Thyroid gland (tissue), 4 donors: ENCODE measurements around the gene RPL28. TPM values are rescaled to one million over a fixed set of nuclear protein-coding genes. Genes with fewer than 3 reads are reported as not detected.
A peak's percentile ranks its signal among the peaks of the same experiment; 100 is the strongest.

ENCODE experiments used
- DNase-seq, 2 donors: peaks; one replicate each; pipeline ENCODE4 v3.0.0-alpha.2; 2019
- H3K27ac ChIP-seq, 3 donors: fragments of 200-600 bp; sonication (generic); 1 replicate in 2 of 3; 2 replicates in 1 of 3; pipeline ENCODE4 v1.5.1; 2016 to 2019; ENCODE audit warnings: mild to moderate bottlenecking in 1 of 3, moderate library complexity in 1 of 3
- H3K27me3 ChIP-seq: fragments of 200-600 bp; sonication (generic); one replicate; pipeline ENCODE4 v1.5.1; 2019
- H3K36me3 ChIP-seq, 2 donors: fragments of 200-600 bp; sonication (generic); one replicate each; pipeline ENCODE4 v1.5.1; 2016 to 2019
- H3K4me1 ChIP-seq, 2 donors: fragments of 200-600 bp; sonication (generic); one replicate each; pipeline ENCODE4 v1.5.1; 2017 to 2019
- H3K4me3 ChIP-seq, 3 donors: fragments of 200-600 bp; sonication (generic); replicated peaks in 1 of 3; 1 replicate in 2 of 3; 2 replicates in 1 of 3; pipeline ENCODE4 v1.5.1; 2016; ENCODE audit warnings: mild to moderate bottlenecking in 1 of 3
- H3K9me3 ChIP-seq: fragments of 200-600 bp; sonication (generic); one replicate; pipeline ENCODE4 v1.5.1; 2017
- CTCF ChIP-seq, 6 experiments: fragments of 200-600 bp in 3 of 6; fragments of 450-650 bp in 3 of 6; sonication (generic) in 3 of 6; IDR thresholded peaks; one replicate each; pipeline ENCODE4 v1.5.1; 2016 to 2019; ENCODE audit warnings: antibody characterized with exemption in 6 of 6, mild to moderate bottlenecking in 2 of 6, inconsistent platforms in 1 of 6, moderate library complexity in 1 of 6
- POLR2A ChIP-seq, 2 donors: fragments of 450-650 bp; IDR thresholded peaks; one replicate each; pipeline ENCODE4 v1.6.1; 2017; ENCODE audit warnings: antibody characterized with exemption in 2 of 2, mild to moderate bottlenecking in 2 of 2, moderate library complexity in 1 of 2
- WGBS, 2 donors: methylation state at CpG; one replicate each; pipeline ENCODE4 v1.1.5; 2017; 5-methylcytosine and 5-hydroxymethylcytosine counted together
- intact Hi-C: fragments of 100-400 bp; cut with DNase I; formaldehyde crosslinking; loops from one replicate; pipeline ENCODE4 v1.15.1; 2023
- total RNA-seq, 4 donors: library from RNA; depleted of rRNA; stranded (reverse); fragments of >200 nt; gene quantifications; one replicate each; pipeline ENCODE4 v1.2.3, GENCODE V29; 2016

RPL28 gene
- total RNA-seq, 4 donors from 2014 or later: 156 to 404 (median 205) TPM

- intact Hi-C loops: loop anchor here (10.0 kb wide), 1 partner anchor 273 kb away; the partner anchor contains the start of gene U2AF2
- no peak overlapping the region for H3K27ac ChIP-seq
- H3K9me3 ChIP-seq: no peaks in the 10 kb centered on the region
- no peak overlapping the region for H3K4me3 ChIP-seq
- no peak for DNase-seq
- no peaks in the 10 kb centered on the region for H3K36me3 ChIP-seq
- TF ChIP-seq CTCF (IDR thresholded peaks at IDR 0.05): no peak
- TF ChIP-seq POLR2A (IDR thresholded peaks at IDR 0.05): no peak
- peaks cover 5% of the 10 kb centered on the region for H3K27me3 ChIP-seq
- peaks cover 23 to 24% of the 10 kb centered on the region in 2 donors for H3K4me1 ChIP-seq
- WGBS, 2 donors: 97 to 99% methylated on average over 5 of the region's 5 CpGs
These were observed 3.7 kb upstream of the RPL28 start for GRCh38 chr19:55382013-55382412.

- H3K4me3 ChIP-seq: no peak overlapping the region
- WGBS, 2 donors: 98 to 100% methylated on average over 3 of the region's 3 CpGs
These were observed 3.1 kb upstream of the RPL28 start for GRCh38 chr19:55382522-55383054.

GRCh38 chr19:55383279-55384130, 2.2 kb upstream of the RPL28 start:
- WGBS, 2 donors: 18 to 20% methylated on average over 15 to 19 of the region's 88 CpGs
- peak; percentile 72 to 77 for DNase-seq

More at GRCh38 chr19:55382522-55383054, 3.1 kb upstream of the RPL28 start:
- H3K36me3 ChIP-seq: peaks cover 4% of the 10 kb centered on the region in 2 donors
- no peak for TF ChIP-seq POLR2A (IDR thresholded peaks at IDR 0.05)
- TF ChIP-seq CTCF (IDR thresholded peaks at IDR 0.05): no peak
- H3K27me3 ChIP-seq: peaks cover 3% of the 10 kb centered on the region
- H3K27ac ChIP-seq: no peak overlapping the region
- DNase-seq: no peak
- H3K4me1 ChIP-seq: peaks cover 28 to 30% of the 10 kb centered on the region in 2 donors
- intact Hi-C loops: loop anchor here (10.0 kb wide), 1 partner anchor 272 kb away; the partner anchor contains the start of gene U2AF2
- H3K9me3 ChIP-seq: no peaks in the 10 kb centered on the region

GRCh38 chr19:55384131-55384919, 1.4 kb upstream of the RPL28 start, which contains the start of gene TMEM238:
TSS of gene TMEM238 (minus strand) at chr19:55384292. CDS start at chr19:55384259, 33 bp downstream.
- WGBS, 2 donors: 44 to 46% methylated on average over 18 to 19 of the region's 72 CpGs
- H3K27me3 ChIP-seq: no peaks in the 10 kb centered on the region
- intact Hi-C loops: loop anchor here (10.0 kb wide), 1 partner anchor 270 kb away; the partner anchor contains the start of gene U2AF2
- DNase-seq: peak; percentile 72 to 74
- peak within 1 kb of the TSS in 2 of 3 donors; percentile 15 to 89 for H3K4me3 ChIP-seq
- peaks cover 35 to 44% of the 10 kb centered on the region in 2 donors for H3K4me1 ChIP-seq
- TF ChIP-seq POLR2A (IDR thresholded peaks at IDR 0.05) (peak in 1 of 2 donors; percentile 69), CTCF (IDR thresholded peaks at IDR 0.05) (no peak)
- no peaks in the 10 kb centered on the region for H3K9me3 ChIP-seq
- peaks cover 18 to 19% of the 10 kb centered on the region in 2 donors for H3K36me3 ChIP-seq
- H3K27ac ChIP-seq: peak within 1 kb of the TSS; percentile 81 to 98 (median 98)

More at GRCh38 chr19:55383279-55384130, 2.2 kb upstream of the RPL28 start:
- peak overlapping the region in 1 of 3 donors; percentile 98 for H3K27ac ChIP-seq
- peaks cover 13% of the 10 kb centered on the region in 2 donors for H3K36me3 ChIP-seq
- no peaks in the 10 kb centered on the region for H3K9me3 ChIP-seq
- H3K27me3 ChIP-seq: no peaks in the 10 kb centered on the region
- no peak for TF ChIP-seq POLR2A (IDR thresholded peaks at IDR 0.05)
- peak in 2 of 6 experiments; percentile 27 to 28 for TF ChIP-seq CTCF (IDR thresholded peaks at IDR 0.05)
- H3K4me1 ChIP-seq: peaks cover 35 to 38% of the 10 kb centered on the region in 2 donors
- intact Hi-C loops: loop anchor here (10.0 kb wide), 1 partner anchor 271 kb away; the partner anchor contains the start of gene U2AF2
- H3K4me3 ChIP-seq: peak overlapping the region in 1 of 3 donors; percentile 27
